ENCODE results near the gene AFDN. TPM values are rescaled to one million over a fixed set of nuclear protein-coding genes. Genes with fewer than 3 reads are reported as not detected.

AFDN gene
- total RNA-seq, 1 donor = 13.1 TPM

GRCh38 chr6:167825332-167826229 lies 1.1 kb upstream of the AFDN start:
- Histone ChIP-seq H3K4me3 (ENCODE audit: low read length) (peak overlapping the region; percentile 45), H3K9me3 (ENCODE audit: low read depth, low read length) (no peaks in the 10 kb centered on the region), H3K27me3 (ENCODE audit: insufficient read depth, low read length) (peaks cover 62% of the 10 kb centered on the region), H3K4me1 (ENCODE audit: insufficient read depth, low read length) (peaks cover 20% of the 10 kb centered on the region)

- H3K9me3 ChIP-seq (ENCODE audit: low read depth, low read length) = no peaks in the 10 kb centered on the region
- H3K4me1 ChIP-seq (ENCODE audit: insufficient read depth, low read length) = peaks cover 20% of the 10 kb centered on the region
- H3K4me3 ChIP-seq (ENCODE audit: low read length) = peak overlapping the region; percentile 45
- peaks cover 70% of the 10 kb centered on the region for H3K27me3 ChIP-seq (ENCODE audit: insufficient read depth, low read length)
These were observed 348 bp upstream of the AFDN start for GRCh38 chr6:167826230-167826895.

- Histone ChIP-seq H3K27me3 (ENCODE audit: insufficient read depth, low read length) (peaks cover 78% of the 10 kb centered on the region), H3K4me1 (ENCODE audit: insufficient read depth, low read length) (peaks cover 20% of the 10 kb centered on the region), H3K4me3 (ENCODE audit: low read length) (peak overlapping the region; percentile 32), H3K9me3 (ENCODE audit: low read depth, low read length) (no peaks in the 10 kb centered on the region)
These were observed 1.0 kb downstream of the AFDN start for GRCh38 chr6:167827583-167828324.

- Histone ChIP-seq H3K9me3 (ENCODE audit: low read depth, low read length) (no peaks in the 10 kb centered on the region), H3K4me3 (ENCODE audit: low read length) (no peak overlapping the region), H3K4me1 (ENCODE audit: insufficient read depth, low read length) (peaks cover 20% of the 10 kb centered on the region), H3K27me3 (ENCODE audit: insufficient read depth, low read length) (peaks cover 80% of the 10 kb centered on the region)
These were observed 1.7 kb downstream of the AFDN start for GRCh38 chr6:167828325-167828956.

- Histone ChIP-seq H3K27me3 (ENCODE audit: insufficient read depth, low read length) (peaks cover 82% of the 10 kb centered on the region), H3K4me1 (ENCODE audit: insufficient read depth, low read length) (peaks cover 20% of the 10 kb centered on the region), H3K4me3 (ENCODE audit: low read length) (no peak overlapping the region), H3K9me3 (ENCODE audit: low read depth, low read length) (no peaks in the 10 kb centered on the region)
These were observed 2.8 kb downstream of the AFDN start for GRCh38 chr6:167829513-167829912.

GRCh38 chr6:167831281-167831828 lies 4.6 kb downstream of the AFDN start:
- H3K4me1 ChIP-seq (ENCODE audit: insufficient read depth, low read length) = peaks cover 6% of the 10 kb centered on the region
- H3K9me3 ChIP-seq (ENCODE audit: low read depth, low read length) = no peaks in the 10 kb centered on the region
- H3K4me3 ChIP-seq (ENCODE audit: low read length) = no peak overlapping the region
- peaks cover 69% of the 10 kb centered on the region for H3K27me3 ChIP-seq (ENCODE audit: insufficient read depth, low read length)

DNA sequence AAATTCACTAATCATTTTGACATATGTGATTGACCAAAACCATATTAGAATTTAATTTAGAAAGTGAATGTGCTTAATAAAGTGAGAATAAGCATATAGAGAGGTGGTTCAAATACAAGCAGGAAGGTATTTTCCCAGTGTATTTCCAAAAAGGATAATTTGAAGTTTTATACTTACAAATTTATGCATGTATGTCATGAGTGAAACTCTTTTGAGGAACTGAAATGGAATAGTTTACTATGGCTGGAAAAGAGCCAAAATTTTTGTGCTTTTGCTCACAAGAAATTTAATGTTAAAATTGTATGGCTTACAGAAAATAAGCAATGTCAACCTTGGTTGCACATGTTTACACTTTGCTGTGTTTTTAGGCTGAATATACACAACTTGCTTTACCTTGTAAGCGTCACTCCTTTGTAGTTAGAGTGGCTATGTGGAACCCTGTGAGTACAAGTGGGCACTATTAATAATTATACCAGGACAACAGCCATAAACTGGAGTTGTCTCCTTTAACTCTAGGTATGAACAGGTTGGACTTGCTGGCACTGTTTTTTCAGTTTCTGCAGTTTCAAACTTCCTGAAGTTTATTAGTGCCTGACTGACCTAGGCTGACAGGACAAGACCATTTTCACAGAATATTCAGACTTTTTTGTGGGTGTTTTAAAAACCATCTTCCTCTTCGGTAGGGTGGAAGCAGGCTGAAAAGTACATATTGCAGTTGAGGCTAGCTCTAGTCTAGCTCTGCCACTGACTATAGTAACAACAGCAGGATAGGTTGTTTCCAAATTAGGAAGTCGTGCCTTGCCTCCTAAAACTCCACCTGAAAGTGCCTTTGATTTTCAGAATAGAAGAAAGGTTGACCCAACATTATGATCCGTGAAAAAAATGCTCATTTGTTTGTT lies 6.0 kb downstream of the AFDN start:
- Histone ChIP-seq H3K4me1 (ENCODE audit: insufficient read depth, low read length) (peaks cover 2% of the 10 kb centered on the region), H3K4me3 (ENCODE audit: low read length) (no peak overlapping the region), H3K9me3 (ENCODE audit: low read depth, low read length) (no peaks in the 10 kb centered on the region), H3K27me3 (ENCODE audit: insufficient read depth, low read length) (peaks cover 68% of the 10 kb centered on the region)

GRCh38 chr6:167833396-167833763 lies 6.7 kb downstream of the AFDN start:
- no peaks in the 10 kb centered on the region for H3K4me1 ChIP-seq (ENCODE audit: insufficient read depth, low read length)
- H3K27me3 ChIP-seq (ENCODE audit: insufficient read depth, low read length) = peaks cover 62% of the 10 kb centered on the region
- no peaks in the 10 kb centered on the region for H3K9me3 ChIP-seq (ENCODE audit: low read depth, low read length)
- no peak overlapping the region for H3K4me3 ChIP-seq (ENCODE audit: low read length)

GRCh38 chr6:167835260-167835659 lies 8.5 kb downstream of the AFDN start:
- Histone ChIP-seq H3K4me1 (ENCODE audit: insufficient read depth, low read length) (no peaks in the 10 kb centered on the region), H3K27me3 (ENCODE audit: insufficient read depth, low read length) (peaks cover 43% of the 10 kb centered on the region), H3K4me3 (ENCODE audit: low read length) (no peak overlapping the region), H3K9me3 (ENCODE audit: low read depth, low read length) (no peaks in the 10 kb centered on the region)

DNA sequence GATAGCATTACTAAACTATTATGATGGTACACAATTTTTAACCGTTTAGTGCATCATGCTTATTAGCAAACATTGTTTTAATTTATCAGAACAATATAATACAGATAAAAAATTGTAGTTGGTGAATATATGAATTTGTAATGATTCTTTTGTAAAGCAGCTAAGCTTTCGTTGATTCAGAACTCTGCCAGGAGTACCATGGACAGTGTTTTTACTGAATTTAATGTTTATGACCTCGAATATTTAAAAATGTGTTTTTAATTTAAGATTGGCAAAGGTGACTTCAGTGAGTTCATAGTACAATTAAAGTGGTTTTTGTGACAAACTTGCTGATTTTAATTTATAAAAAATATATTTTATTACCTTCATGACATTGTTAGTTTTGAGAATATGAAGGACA lies 10.0 kb downstream of the AFDN start:
- no peak overlapping the region for H3K4me3 ChIP-seq (ENCODE audit: low read length)
- peaks cover 28% of the 10 kb centered on the region for H3K27me3 ChIP-seq (ENCODE audit: insufficient read depth, low read length)
- no peaks in the 10 kb centered on the region for H3K9me3 ChIP-seq (ENCODE audit: low read depth, low read length)
- H3K4me1 ChIP-seq (ENCODE audit: insufficient read depth, low read length) = no peaks in the 10 kb centered on the region

DNA sequence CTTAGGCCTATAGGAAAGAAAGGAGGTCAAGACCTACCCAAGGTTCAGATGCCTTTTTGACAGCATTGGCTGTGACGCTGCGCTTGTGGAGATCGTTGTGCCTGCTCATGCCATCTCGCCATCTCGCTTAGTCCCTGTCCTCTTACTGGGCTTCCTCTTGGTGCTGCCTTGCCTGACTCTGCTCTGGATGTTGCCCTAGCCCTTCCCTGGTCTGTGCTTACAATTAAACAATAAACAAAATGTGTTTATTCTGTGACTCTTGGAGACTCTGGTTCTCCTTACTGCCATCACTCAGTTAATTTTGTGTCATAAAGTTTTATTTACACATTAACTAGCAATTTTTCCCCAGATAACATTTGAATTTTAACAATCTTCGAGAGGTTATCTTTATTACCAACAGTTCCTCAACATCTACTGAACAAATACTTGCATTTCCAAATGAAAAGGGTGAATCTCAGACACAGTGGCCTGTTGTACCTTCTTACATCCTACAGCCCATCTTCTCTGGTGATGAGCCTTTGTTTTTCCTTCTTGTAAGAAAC lies 11.6 kb downstream of the AFDN start:
- H3K4me1 ChIP-seq (ENCODE audit: insufficient read depth, low read length) = no peaks in the 10 kb centered on the region
- no peak overlapping the region for H3K4me3 ChIP-seq (ENCODE audit: low read length)
- peaks cover 15% of the 10 kb centered on the region for H3K27me3 ChIP-seq (ENCODE audit: insufficient read depth, low read length)
- no peaks in the 10 kb centered on the region for H3K9me3 ChIP-seq (ENCODE audit: low read depth, low read length)

- Histone ChIP-seq H3K27me3 (ENCODE audit: insufficient read depth, low read length) (peaks cover 19% of the 10 kb centered on the region), H3K4me1 (ENCODE audit: insufficient read depth, low read length) (no peaks in the 10 kb centered on the region), H3K4me3 (ENCODE audit: low read length) (no peak overlapping the region), H3K9me3 (ENCODE audit: low read depth, low read length) (no peaks in the 10 kb centered on the region)
These were observed 12.6 kb downstream of the AFDN start for GRCh38 chr6:167839343-167839742.

DNA sequence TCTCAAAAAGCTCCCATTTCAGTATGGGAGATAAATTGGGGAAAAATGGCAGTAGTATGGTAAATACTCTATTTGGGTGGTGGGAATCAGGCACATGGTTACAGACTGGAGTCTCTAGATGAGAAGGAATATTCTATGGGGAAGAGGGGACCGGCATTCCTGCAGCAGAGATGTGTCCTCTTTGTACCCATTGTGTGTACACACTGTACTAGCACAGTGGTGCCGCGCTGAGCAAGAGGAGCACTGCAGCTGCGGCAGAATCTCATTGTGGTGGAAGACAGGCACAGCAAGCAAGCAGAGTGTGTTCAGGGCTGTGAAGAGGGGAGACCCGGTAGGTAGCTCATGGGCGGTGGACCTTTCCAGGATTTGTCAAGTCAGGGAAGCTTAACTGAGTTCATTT lies 13.0 kb downstream of the AFDN start:
- H3K4me3 ChIP-seq (ENCODE audit: low read length) = no peak overlapping the region
- peaks cover 15% of the 10 kb centered on the region for H3K27me3 ChIP-seq (ENCODE audit: insufficient read depth, low read length)
- no peaks in the 10 kb centered on the region for H3K9me3 ChIP-seq (ENCODE audit: low read depth, low read length)
- no peaks in the 10 kb centered on the region for H3K4me1 ChIP-seq (ENCODE audit: insufficient read depth, low read length)

GRCh38 chr6:167840160-167840525 lies 13.4 kb downstream of the AFDN start:
- no peaks in the 10 kb centered on the region for H3K4me1 ChIP-seq (ENCODE audit: insufficient read depth, low read length)
- no peak overlapping the region for H3K4me3 ChIP-seq (ENCODE audit: low read length)
- H3K27me3 ChIP-seq (ENCODE audit: insufficient read depth, low read length) = peaks cover 15% of the 10 kb centered on the region
- no peaks in the 10 kb centered on the region for H3K9me3 ChIP-seq (ENCODE audit: low read depth, low read length)
